Thyroid gland (tissue), 4 donors: ENCODE measurements around the gene MUC4. TPM values are rescaled to one million over a fixed set of nuclear protein-coding genes. Genes with fewer than 3 reads are reported as not detected.

Experiments used
- DNase-seq, 2 donors: peaks; one replicate each; pipeline ENCODE4 v3.0.0-alpha.2; 2019
- H3K27ac ChIP-seq, 3 donors: fragments of 200-600 bp; sonication (generic); 1 replicate in 2 of 3; 2 replicates in 1 of 3; pipeline ENCODE4 v1.5.1; 2016 to 2019; ENCODE audit warnings: mild to moderate bottlenecking in 1 of 3, moderate library complexity in 1 of 3
- H3K27me3 ChIP-seq: fragments of 200-600 bp; sonication (generic); one replicate; pipeline ENCODE4 v1.5.1; 2019
- H3K36me3 ChIP-seq, 2 donors: fragments of 200-600 bp; sonication (generic); one replicate each; pipeline ENCODE4 v1.5.1; 2016 to 2019
- H3K4me1 ChIP-seq, 2 donors: fragments of 200-600 bp; sonication (generic); one replicate each; pipeline ENCODE4 v1.5.1; 2017 to 2019
- H3K4me3 ChIP-seq, 3 donors: fragments of 200-600 bp; sonication (generic); replicated peaks in 1 of 3; 1 replicate in 2 of 3; 2 replicates in 1 of 3; pipeline ENCODE4 v1.5.1; 2016; ENCODE audit warnings: mild to moderate bottlenecking in 1 of 3
- H3K9me3 ChIP-seq: fragments of 200-600 bp; sonication (generic); one replicate; pipeline ENCODE4 v1.5.1; 2017
- POLR2A ChIP-seq, 2 donors: fragments of 450-650 bp; IDR thresholded peaks; one replicate each; pipeline ENCODE4 v1.6.1; 2017; ENCODE audit warnings: antibody characterized with exemption in 2 of 2, mild to moderate bottlenecking in 2 of 2, moderate library complexity in 1 of 2
- WGBS, 2 donors: methylation state at CpG; one replicate each; pipeline ENCODE4 v1.1.5; 2017; 5-methylcytosine and 5-hydroxymethylcytosine counted together
- intact Hi-C: fragments of 100-400 bp; cut with DNase I; formaldehyde crosslinking; loops from one replicate; pipeline ENCODE4 v1.15.1; 2023
- total RNA-seq, 4 donors: library from RNA; depleted of rRNA; stranded (reverse); fragments of >200 nt; gene quantifications; one replicate each; pipeline ENCODE4 v1.2.3, GENCODE V29; 2016
- TF ChIP-seq, protein P1 (sequence below), 6 experiments: fragments of 200-600 bp in 3 of 6; fragments of 450-650 bp in 3 of 6; sonication (generic) in 3 of 6; IDR thresholded peaks; one replicate each; pipeline ENCODE4 v1.5.1; 2016 to 2019; ENCODE audit warnings: antibody characterized with exemption in 6 of 6, mild to moderate bottlenecking in 2 of 6, inconsistent platforms in 1 of 6, moderate library complexity in 1 of 6

The MUC4 gene
- total RNA-seq, 4 donors from 2014 or later: 0.13 to 0.20 TPM; not detected in 2

DNA sequence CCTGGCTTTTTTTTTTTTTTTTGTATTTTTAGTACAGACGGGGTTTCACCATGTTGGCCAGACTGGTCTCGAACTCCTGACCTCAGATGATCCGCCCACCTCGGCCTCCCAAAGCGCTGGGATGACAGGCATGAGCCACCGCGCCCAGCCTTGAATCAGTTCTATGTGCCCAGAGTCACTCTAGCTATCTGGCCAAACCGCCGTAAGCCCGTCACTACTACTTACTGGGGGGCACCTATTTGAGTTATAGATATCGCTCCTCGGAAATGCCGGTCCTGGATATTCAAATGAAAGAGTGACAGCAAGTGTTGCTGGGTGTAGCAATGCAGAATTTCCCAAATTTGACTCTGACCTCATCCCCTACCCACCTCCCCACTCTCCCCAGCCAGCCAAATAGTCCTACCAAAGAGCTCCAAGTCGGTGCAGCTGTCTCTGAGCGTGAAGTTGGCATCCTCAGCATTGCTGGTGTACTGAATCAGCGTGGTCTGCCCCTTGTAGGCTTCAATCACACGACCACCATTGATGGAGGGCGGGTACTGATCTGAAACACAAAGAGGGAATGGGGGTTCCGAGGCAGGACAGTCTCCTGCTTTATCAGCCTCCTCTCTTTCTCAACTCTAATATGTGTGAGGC, 52.9 kb downstream of the MUC4 start:
- peaks cover 14 to 24% of the 10 kb centered on the region in 2 donors for H3K4me1 ChIP-seq
- TF ChIP-seq POLR2A (IDR thresholded peaks at IDR 0.05): no peak
- TF ChIP-seq, protein P1, sequence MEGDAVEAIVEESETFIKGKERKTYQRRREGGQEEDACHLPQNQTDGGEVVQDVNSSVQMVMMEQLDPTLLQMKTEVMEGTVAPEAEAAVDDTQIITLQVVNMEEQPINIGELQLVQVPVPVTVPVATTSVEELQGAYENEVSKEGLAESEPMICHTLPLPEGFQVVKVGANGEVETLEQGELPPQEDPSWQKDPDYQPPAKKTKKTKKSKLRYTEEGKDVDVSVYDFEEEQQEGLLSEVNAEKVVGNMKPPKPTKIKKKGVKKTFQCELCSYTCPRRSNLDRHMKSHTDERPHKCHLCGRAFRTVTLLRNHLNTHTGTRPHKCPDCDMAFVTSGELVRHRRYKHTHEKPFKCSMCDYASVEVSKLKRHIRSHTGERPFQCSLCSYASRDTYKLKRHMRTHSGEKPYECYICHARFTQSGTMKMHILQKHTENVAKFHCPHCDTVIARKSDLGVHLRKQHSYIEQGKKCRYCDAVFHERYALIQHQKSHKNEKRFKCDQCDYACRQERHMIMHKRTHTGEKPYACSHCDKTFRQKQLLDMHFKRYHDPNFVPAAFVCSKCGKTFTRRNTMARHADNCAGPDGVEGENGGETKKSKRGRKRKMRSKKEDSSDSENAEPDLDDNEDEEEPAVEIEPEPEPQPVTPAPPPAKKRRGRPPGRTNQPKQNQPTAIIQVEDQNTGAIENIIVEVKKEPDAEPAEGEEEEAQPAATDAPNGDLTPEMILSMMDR (IDR thresholded peaks at IDR 0.05): no peak
- no peak overlapping the region for H3K4me3 ChIP-seq
- H3K9me3 ChIP-seq: no peaks in the 10 kb centered on the region
- intact Hi-C loops: no loop called here
- whole genome bisulfite sequencing, 2 donors: 88 to 91% methylated on average over 19 of the region's 19 CpGs
- no peak for DNase-seq
- H3K36me3 ChIP-seq: no peaks in the 10 kb centered on the region
- no peak overlapping the region for H3K27ac ChIP-seq
- no peaks in the 10 kb centered on the region for H3K27me3 ChIP-seq

DNA sequence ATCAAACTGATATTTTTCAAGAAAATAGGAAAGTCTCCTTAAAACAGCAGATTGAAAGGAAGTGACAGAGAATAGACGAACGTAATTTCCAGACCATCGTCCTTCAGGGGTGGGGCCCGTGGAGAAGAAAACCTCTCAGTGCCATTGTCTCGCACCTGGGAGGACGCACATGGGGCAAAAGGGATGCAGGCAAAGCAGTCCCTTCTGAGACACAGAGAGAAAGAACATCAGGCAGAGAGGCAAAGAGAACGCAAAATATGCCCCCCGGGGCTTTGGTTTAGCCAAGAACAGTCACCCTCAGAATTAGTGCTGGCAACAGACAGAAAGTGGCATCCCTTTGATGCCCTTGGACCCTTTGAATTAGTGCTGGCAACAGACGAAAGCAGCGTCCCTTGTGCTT, 53.9 kb downstream of the MUC4 start:
- no peak for TF ChIP-seq POLR2A (IDR thresholded peaks at IDR 0.05)
- DNase-seq: no peak
- peaks cover 14 to 24% of the 10 kb centered on the region in 2 donors for H3K4me1 ChIP-seq
- intact Hi-C loops: no loop called here
- no peaks in the 10 kb centered on the region for H3K27me3 ChIP-seq
- H3K9me3 ChIP-seq: no peaks in the 10 kb centered on the region
- H3K27ac ChIP-seq: no peak overlapping the region
- no peak overlapping the region for H3K4me3 ChIP-seq
- no peaks in the 10 kb centered on the region for H3K36me3 ChIP-seq
- WGBS, 2 donors: 54 to 57% methylated on average over 10 of the region's 10 CpGs

DNA sequence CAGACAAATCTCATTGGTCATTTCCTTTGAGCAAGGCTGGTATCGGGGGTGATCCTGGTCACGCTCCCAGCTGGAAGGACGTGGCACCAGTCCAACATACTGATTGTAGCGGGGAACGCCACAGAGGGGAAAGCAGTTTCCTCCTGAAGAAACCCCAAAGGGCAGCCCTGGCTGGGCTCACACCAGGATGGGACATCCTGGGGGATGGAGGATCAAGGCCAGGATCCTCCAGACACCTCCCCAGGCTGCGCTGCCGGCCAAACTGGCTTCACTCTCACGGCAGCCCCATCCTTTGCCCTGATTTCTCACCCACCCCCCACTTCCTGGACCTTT, 54.3 kb downstream of the MUC4 start:
- H3K27ac ChIP-seq: no peak overlapping the region
- H3K4me1 ChIP-seq: peaks cover 14 to 24% of the 10 kb centered on the region in 2 donors
- H3K4me3 ChIP-seq: no peak overlapping the region
- no peaks in the 10 kb centered on the region for H3K9me3 ChIP-seq
- no peak for TF ChIP-seq POLR2A (IDR thresholded peaks at IDR 0.05)
- TF ChIP-seq, protein P1 (IDR thresholded peaks at IDR 0.05): no peak
- WGBS, 2 donors: 30 to 34% methylated on average over 3 to 5 of the region's 8 CpGs
- intact Hi-C loops: no loop called here
- H3K27me3 ChIP-seq: no peaks in the 10 kb centered on the region
- DNase-seq: peak; percentile 17 to 37
- no peaks in the 10 kb centered on the region for H3K36me3 ChIP-seq

DNA sequence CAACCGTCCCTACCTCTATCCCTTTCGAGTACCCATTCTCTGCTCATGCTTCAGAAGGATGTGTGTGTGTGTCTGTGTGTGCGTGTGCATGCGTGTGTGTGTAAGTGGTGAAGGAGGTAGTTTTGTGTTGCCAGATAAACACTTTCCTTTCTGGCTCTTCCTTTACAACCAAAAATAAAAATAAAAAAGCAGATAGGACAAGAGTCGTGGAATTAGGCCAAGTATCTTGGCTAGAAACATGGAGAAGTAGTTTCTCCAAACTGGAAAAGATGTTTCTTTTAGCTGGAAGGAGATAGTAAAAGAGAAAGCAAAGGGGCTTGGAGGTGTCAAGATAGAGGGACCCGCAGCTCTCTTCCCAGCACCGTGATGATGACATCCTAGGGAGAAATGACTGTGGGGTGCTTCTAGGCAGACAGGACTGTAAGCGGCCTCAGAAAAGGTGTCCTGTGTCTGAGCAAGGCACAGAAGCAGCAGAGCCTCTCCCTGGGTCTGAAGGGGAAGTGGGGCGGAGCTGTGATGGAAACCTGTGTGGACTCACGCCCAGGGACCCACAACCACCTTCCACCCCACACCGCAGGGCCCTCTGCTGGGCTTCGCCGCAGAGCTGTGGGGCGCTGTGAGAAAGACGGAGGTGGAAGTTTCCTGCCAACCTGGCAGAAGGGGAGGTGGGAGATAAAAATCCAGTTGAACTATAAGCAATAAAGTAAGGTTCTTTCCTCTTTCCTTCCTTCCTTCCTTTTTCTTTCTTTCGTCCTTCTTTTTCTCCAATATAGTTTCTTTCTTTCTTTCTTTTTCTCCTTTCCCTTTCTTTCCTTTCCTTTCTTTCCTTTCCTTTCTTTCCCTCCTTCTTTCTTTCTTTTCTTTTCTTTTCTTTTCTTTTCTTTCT, 55.7 kb downstream of the MUC4 start:
- Histone ChIP-seq H3K4me1 (peaks cover 14 to 17% of the 10 kb centered on the region in 2 donors), H3K27me3 (no peaks in the 10 kb centered on the region), H3K36me3 (no peaks in the 10 kb centered on the region), H3K27ac (no peak overlapping the region), H3K9me3 (no peaks in the 10 kb centered on the region), H3K4me3 (no peak overlapping the region)
- no peak for DNase-seq
- WGBS, 2 donors: 73 to 74% methylated on average over 16 of the region's 16 CpGs
- intact Hi-C loops: no loop called here
- no peak for TF ChIP-seq POLR2A (IDR thresholded peaks at IDR 0.05)
- TF ChIP-seq, protein P1 (IDR thresholded peaks at IDR 0.05): no peak

DNA sequence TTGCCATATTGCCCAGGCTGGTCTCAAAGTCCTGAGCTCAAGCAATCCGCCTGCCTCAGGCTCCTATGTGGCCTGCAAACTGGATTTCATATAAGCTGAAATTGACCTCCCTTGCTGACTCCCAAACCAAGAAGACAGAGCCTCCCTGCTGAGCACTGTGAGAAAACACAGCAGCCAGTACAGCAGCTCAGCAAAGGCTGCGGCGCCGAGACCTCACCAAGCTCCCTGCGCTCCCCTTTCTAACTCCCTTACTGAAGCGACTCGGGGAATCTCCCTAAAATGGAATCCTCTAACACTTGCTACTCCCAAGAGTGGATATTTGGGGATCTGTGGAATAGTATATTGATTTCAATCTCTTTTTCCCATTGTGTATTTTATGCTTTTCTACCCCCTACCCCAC, 56.3 kb downstream of the MUC4 start:
- H3K27me3 ChIP-seq: no peaks in the 10 kb centered on the region
- 87 to 92% methylated on average over 7 of the region's 7 CpGs for WGBS, 2 donors
- intact Hi-C loops: no loop called here
- no peak overlapping the region for H3K27ac ChIP-seq
- peaks cover 9 to 11% of the 10 kb centered on the region in 2 donors for H3K4me1 ChIP-seq
- H3K9me3 ChIP-seq: no peaks in the 10 kb centered on the region
- no peak overlapping the region for H3K4me3 ChIP-seq
- no peaks in the 10 kb centered on the region for H3K36me3 ChIP-seq
- no peak for DNase-seq
- TF ChIP-seq, protein P1 (IDR thresholded peaks at IDR 0.05): no peak
- no peak for TF ChIP-seq POLR2A (IDR thresholded peaks at IDR 0.05)
